HG03354 (cell line): Measurements from ENCODE around the gene ATG13.
"Not testable (repeated sequence)": the region's sequence is repeated elsewhere in the genome, so short reads cannot be mapped to it uniquely, and the experiment has no call there.

ENCODE experiments used
- ATAC-seq: cut with Tn5 transposase; IDR thresholded peaks from one replicate; pipeline ENCODE4 v1.9.1; 2021; ENCODE audit warnings: mild to moderate bottlenecking; ENCODE audit not compliant: unreplicated experiment, poor library complexity, severe bottlenecking

ATG13 gene

DNA sequence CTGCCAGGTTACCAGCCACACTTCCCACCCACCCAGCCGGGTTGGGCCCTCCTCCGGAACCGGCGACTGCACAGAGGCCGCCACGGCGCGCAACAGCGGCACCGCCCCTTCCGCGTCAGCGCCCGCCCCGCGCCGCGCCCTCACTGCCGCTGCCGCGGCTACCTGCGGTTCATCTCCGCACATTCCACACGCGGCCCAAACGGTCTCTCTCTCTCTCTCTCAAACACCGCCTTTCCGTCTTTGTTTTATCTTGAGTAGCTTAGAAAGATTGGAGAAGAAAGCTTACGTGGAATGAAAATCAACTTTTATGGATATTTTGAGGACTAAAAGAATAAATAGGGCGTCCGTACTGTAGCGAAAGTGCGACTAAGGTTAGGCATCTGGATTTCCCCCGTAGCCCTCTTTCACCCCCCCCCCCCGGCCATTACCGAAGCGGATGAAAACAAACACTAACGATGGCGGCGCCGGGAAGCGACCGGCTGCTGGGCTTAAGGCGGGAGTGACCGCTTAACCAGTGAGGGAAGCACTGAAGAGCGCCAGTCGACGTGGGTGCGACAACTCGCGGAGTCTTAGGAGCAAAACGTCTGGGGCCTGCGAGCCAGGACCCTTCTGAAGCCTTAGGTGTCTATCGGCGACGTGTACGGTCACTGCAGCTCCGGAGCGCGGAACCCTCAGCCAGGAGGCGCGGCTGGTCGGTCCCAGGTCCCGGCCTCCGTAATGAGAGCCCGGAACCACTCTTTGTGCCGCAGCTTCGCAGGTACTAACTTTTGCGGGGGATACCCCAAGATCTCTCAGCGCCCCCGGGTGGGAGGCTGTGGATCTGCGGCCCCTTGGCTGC is at the start of gene ATG13, which contains the start of gene HARBI1:
TSS of gene ATG13 (plus strand) at position 420 of the 838 bp plus-strand sequence. CDS start 26,739 bp downstream, outside the sequence.
TSS of gene HARBI1 (minus strand) at position 94 of the 838 bp plus-strand sequence. CDS start 990 bp downstream, outside the sequence.
- ATAC-seq = peak; percentile 93

DNA sequence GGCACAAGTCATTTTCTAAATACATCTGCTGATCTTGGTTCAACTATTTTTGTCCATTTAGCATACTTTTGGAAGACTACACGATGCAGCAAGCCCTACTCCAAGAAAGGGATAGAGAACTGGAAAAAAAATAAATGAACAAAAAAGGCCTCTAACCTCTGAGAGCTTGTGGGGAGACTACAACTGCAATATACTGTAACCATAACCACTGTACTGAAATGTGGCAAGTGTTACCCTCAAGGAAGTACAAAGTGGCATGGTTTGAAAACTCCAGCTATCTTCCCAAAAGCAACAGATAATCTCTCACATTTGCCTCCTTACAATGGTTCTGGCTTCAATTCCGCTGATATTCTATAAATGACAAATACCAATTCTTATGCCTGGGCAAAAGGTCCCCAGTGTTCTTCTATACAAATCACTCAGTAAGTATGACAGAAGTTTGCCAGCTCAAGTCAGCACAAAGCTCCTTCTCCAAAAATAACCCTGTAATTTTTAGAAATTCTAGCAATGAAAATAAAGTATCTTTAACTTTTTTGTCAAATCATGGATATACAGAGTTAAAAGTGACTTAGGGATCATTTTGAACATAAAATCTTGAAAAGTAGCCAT is 46.5 kb upstream of the ATG13 start:
- ATAC-seq = no peak

GRCh38 chr11:46574656-46575055 is 42.7 kb upstream of the ATG13 start:
- ATAC-seq = no peak

DNA sequence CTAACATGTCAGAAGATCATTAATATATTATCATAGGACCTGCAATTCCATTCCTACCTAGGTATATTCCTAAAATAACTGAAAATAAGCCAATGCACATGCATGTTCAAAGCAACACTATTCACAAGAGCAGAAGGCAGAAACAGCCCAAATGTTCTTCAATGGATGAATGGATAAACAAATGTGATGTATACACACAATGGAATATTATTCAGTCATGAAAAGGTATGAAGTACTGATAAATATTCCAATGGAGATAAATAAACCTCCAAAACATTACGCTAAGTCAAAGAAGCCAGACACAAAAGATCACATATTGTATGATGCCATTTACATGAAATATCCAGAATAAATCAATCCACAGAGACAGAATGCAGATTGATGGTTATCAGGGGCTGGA is 40.3 kb upstream of the ATG13 start:
- no peak for ATAC-seq

- no peak for ATAC-seq
These were observed 34.8 kb upstream of the ATG13 start for GRCh38 chr11:46582588-46582987.

DNA sequence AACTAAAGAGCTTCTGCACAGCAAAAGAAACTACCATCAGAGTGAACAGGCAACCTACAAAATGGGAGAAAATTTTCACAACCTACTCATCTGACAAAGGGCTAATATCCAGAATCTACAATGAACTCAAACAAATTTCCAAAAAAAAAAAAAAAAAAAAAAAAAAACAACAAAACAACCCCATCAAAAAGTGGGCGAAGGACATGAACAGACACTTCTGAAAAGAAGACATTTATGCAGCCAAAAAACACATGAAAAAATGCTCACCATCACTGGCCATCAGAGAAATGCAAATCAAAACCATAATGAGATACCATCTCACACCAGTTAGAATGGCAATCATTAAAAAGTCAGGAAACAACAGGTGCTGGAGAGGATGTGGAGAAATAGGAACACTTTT is 33.8 kb upstream of the ATG13 start:
- ATAC-seq = not testable (repeated sequence)

DNA sequence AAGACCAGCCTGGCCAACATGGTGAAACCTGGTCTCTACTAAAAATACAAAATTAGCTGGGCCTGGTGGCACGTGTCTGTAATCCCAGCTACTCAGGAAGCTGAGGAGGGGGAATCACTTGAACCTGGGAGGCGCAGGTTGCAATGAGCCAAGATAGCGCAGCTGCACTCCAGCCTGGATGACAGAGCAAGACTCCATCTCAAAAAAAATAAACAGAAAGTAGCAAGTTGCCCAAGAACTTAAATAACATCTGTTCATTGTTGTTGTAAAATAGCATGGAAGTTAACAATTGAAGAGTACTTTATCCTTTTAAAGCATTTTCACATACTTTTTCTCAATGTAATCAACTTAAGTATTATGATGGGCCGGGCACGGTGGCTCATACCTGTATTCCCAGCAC is 29.2 kb upstream of the ATG13 start:
- no peak for ATAC-seq

GRCh38 chr11:46588915-46589314 is 28.4 kb upstream of the ATG13 start:
- no peak for ATAC-seq

DNA sequence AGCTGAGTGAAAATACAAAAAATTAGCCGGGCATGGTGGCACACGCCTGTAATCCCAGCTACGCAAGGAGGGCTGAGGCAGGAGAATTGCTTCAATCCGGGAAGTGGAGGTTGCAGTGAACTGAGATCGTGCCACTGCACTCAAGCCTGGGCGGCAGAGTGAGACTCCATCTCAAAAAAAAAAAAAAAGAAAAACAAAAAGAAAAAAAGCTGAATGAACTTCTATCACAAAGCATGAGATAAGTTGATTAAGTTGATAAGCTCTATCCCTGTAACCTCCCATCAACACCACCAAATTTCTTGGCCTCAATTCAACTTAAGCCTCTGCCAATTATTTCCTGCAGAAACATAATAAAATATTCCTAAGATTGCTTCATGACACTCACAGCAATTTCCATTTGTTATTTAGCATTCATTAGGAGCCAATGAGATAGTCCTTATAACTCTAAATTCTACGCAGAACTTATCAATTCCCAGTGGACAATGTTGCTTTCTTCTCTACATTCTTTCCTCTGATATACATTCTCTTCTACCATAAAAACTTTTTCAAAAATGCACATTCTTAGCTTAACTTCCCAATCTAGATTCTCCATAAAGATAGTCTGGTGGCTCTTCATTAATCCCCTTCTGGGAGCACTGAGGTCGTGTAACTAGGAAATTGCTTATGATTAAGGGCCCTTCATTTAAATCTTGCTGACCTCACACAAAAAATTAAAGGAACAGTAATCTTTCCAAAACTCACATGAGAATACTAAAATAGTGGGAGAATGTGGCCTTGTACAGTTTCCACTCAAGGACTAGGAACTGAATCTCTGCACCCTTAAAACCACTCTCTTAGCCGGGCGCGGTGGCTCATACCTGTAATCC is 26.4 kb upstream of the ATG13 start:
- no peak for ATAC-seq

DNA sequence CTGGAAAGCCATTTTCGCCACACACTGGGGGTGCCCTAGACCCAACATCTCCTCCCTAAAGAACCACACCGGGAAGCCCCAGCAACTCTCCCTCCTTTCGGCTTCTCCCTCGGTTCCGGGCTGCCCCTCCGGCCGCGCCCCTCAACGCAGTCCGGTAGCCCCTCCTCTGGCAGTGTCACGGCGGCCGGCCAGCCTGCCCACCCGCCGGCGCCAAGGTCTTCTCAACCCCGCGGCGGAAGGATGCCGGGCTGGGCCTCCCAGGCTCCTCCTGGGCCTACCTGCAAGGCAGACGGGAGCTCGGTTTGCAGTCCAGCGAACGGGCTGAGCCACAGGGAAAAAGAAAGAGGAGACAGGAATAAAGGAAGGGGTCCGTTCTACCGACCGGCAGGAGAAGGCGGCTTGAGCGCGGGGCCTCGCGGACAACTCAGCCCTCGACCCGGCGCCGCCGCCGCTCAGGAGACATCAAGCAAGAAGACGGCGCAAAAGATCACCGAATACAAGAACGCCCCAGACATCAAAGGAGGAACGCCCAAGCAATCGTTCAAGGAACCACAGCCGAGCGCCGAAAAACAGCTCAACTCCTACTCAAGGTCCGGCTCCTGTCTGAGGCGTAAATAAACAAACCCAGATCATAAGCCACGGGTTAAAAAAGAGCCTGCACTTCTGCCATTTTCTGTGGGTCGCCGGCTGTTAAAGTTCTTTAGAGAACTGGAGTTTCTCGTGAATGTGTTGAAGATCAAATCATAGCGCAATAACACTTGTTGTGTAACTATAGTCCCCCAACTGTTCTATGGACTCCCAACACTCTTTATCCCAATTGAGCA is 23.6 kb upstream of the ATG13 start, which contains the start of gene AMBRA1:
TSS of gene AMBRA1 (minus strand) at position 474 of the 824 bp plus-strand sequence. CDS start 45,643 bp downstream, outside the sequence.
- peak; percentile 84 for ATAC-seq

- no peak for ATAC-seq
These were observed 23.0 kb upstream of the ATG13 start for GRCh38 chr11:46594374-46594700.

DNA sequence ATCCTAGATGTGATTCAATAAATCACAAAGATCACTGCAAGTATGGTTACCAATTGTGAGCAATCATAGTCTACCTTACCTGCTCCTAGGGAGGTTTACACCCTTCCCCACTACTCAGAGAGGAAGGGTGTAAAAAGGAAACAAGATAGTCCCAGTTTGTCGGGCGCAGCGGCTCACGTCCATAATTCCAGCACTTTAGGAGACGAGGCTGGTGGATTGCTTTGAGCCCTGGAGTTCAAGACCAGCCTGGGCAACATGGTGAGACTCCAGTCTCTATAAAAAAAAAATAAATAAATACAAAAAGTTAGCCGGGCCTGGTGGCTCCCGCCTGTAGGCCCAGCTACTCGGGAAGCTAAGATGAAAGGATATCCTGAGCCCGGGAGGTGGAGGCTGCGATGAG is 22.6 kb upstream of the ATG13 start:
- no peak for ATAC-seq

DNA sequence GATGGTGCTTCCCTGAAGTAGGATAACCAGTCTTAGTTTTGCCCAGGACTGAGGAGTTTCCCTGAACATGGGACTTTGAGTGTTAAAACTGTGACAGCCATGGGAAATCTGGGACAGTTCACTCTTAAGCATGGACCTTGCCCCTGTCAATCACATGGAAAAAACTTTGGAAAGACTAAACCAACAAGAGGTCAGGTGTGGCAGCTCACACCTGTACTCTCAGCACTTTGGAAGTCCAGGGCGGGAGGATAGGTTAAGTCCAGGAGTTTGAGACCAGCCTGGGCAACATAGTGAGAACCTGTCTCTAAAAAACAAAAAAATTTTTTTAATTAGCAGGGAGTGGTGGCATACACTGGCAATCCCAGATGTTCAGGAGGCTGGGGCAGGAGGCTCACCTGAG is 20.2 kb upstream of the ATG13 start:
- no peak for ATAC-seq

DNA sequence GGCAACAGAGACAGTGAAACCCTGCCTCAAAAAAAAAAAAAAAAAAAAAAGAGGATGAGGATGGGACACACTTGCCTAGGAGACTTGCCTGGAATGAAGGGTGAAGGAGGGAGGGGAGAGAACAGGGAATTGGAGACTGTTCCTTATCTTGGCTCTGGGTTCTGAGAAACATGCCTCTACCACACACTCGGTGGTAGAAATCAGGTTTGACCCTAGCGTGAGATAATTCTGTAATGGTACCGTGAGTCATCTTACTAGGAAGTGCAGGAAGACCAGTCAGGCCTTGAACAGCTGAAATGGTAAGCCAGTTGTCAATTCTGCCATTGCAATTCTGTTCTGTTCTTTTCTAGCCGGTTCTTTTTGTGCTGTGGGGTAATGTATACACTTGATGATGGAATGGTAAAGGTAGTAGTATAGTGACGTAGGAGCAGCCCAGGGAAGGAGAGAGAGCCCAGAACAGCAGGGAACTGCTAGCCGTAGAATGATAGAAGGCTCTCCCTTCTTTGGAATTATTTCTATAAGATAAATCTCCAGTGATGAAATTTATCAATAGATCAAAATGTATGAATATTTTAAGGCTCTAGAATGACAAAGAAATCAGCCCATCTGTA is 19.6 kb upstream of the ATG13 start:
- ATAC-seq = no peak

GRCh38 chr11:46599340-46600193 is 17.8 kb upstream of the ATG13 start:
- no peak for ATAC-seq

DNA sequence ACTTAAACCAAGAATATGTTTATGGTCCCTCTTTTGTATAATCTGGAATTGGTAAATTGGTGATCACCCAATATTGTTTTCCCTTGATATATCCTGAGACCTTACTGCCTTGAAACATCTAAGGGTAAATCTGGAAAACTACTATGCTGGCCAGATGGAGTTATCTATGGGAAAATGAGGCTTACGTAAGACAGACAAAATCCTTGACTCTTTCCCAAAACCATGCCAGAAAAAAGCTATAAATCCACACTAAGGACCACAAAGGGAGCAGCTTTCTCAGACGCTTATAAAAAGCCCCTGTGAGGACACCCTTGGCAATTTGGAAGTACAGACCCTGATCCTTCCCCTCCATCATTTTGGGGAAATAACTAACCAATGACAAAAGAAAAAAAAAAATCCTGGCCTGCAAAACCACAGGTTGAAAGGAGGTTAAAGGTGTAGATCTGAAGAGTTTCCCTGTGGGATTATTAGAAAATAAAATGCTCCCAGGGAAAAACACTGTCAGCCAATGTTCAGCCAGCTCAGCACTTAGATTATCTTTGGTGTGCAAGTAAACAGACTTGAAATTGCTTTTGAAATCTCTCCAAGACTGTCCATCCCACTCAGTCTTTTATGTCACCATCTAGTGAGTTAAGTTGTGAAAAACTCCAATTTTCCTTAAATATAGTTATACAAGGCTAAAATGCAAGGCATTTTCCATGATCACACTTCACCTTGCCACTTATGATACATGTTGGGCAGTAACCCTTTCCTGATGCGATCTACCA is 17.0 kb upstream of the ATG13 start:
- ATAC-seq = no peak

- no peak for ATAC-seq
These were observed 16.2 kb upstream of the ATG13 start for GRCh38 chr11:46601129-46601528.
